GM18511 (cell line): Measurements from ENCODE around the gene TADA3.

Experiments
- ATAC-seq: cut with Tn5 transposase; IDR thresholded peaks from one replicate; pipeline ENCODE4 v1.9.1; 2021; ENCODE audit warnings: mild to moderate bottlenecking, moderate library complexity; ENCODE audit not compliant: unreplicated experiment

The TADA3 gene

GRCh38 chr3:9792405-9793160 lies at the start of gene TADA3, which contains the start of gene ARPC4:
TSS of gene TADA3 (minus strand) at chr3:9792473. CDS start at chr3:9791466, 1,007 bp downstream.
TSS of gene ARPC4 (plus strand) at chr3:9793082. CDS start at chr3:9793122, 40 bp downstream.
- peak; percentile 87 for ATAC-seq

GRCh38 chr3:9841015-9841414 lies 48.7 kb upstream of the TADA3 start:
- ATAC-seq = no peak

GRCh38 chr3:9838856-9839255 lies 46.6 kb upstream of the TADA3 start:
- ATAC-seq = no peak

- no peak for ATAC-seq
Measured at GRCh38 chr3:9837701-9838582, 45.7 kb upstream of the TADA3 start.

- no peak for ATAC-seq
Measured at GRCh38 chr3:9834520-9835380, 42.5 kb upstream of the TADA3 start.

GRCh38 chr3:9833078-9833477 lies 40.8 kb upstream of the TADA3 start:
- ATAC-seq = no peak

- no peak for ATAC-seq
Measured at GRCh38 chr3:9831253-9831652, 39.0 kb upstream of the TADA3 start.

GRCh38 chr3:9828801-9829755 lies 36.8 kb upstream of the TADA3 start:
- ATAC-seq = no peak

GRCh38 chr3:9826815-9827573 lies 34.7 kb upstream of the TADA3 start:
- no peak for ATAC-seq

GRCh38 chr3:9825451-9826040 lies 33.3 kb upstream of the TADA3 start:
- no peak for ATAC-seq

GRCh38 chr3:9820946-9821345 lies 28.7 kb upstream of the TADA3 start:
- ATAC-seq = no peak

GRCh38 chr3:9820543-9820942 lies 28.3 kb upstream of the TADA3 start:
- ATAC-seq = no peak

- ATAC-seq = no peak
Measured at GRCh38 chr3:9818666-9819335, 26.5 kb upstream of the TADA3 start.

- ATAC-seq = no peak
Measured at GRCh38 chr3:9817436-9817835, 25.2 kb upstream of the TADA3 start.

GRCh38 chr3:9815986-9816385 lies 23.7 kb upstream of the TADA3 start:
- no peak for ATAC-seq

GRCh38 chr3:9812870-9813483 lies 20.7 kb upstream of the TADA3 start:
- ATAC-seq = no peak

GRCh38 chr3:9810846-9811245 lies 18.6 kb upstream of the TADA3 start:
- no peak for ATAC-seq

GRCh38 chr3:9810433-9810770 lies 18.1 kb upstream of the TADA3 start:
- no peak for ATAC-seq
